Glutamatergic neuron (in vitro differentiated cells): Measurements from ENCODE around the gene DNAH2. TPM values are rescaled to one million over a fixed set of nuclear protein-coding genes. Genes with fewer than 3 reads are reported as not detected.

Experiments used
- DNase-seq: peaks from one replicate; pipeline ENCODE4 v3.0.0; 2022
- H3K27ac Mint-ChIP-seq: one replicate; pipeline ENCODE4 v1.8.0; 2020; ENCODE audit warnings: mild to moderate bottlenecking, mixed read lengths, inconsistent platforms; ENCODE audit not compliant: unreplicated experiment
- H3K27me3 Mint-ChIP-seq: one replicate; pipeline ENCODE4 v1.8.0; 2020; ENCODE audit warnings: mild to moderate bottlenecking, moderate library complexity, mixed read lengths, inconsistent platforms; ENCODE audit not compliant: unreplicated experiment
- H3K36me3 Mint-ChIP-seq: one replicate; pipeline ENCODE4 v1.8.0; 2020; ENCODE audit warnings: mild to moderate bottlenecking, mixed read lengths, inconsistent platforms; ENCODE audit not compliant: unreplicated experiment
- H3K4me1 Mint-ChIP-seq: one replicate; pipeline ENCODE4 v1.8.0; 2020; ENCODE audit warnings: mild to moderate bottlenecking, low read depth, mixed read lengths, inconsistent platforms; ENCODE audit not compliant: unreplicated experiment
- H3K4me3 Mint-ChIP-seq: one replicate; pipeline ENCODE4 v1.8.0; 2020; ENCODE audit warnings: mild to moderate bottlenecking, mixed read lengths, inconsistent platforms; ENCODE audit not compliant: unreplicated experiment
- H3K9me3 Mint-ChIP-seq: one replicate; pipeline ENCODE4 v1.8.0; 2020; ENCODE audit warnings: mild to moderate bottlenecking, moderate library complexity, mixed read lengths, inconsistent platforms; ENCODE audit not compliant: unreplicated experiment
- total RNA-seq: library from RNA; stranded (reverse); fragmentation: NEBNext Ultra II Directional; extraction: Animal tissue kit (Norgen Biotek cat#: 25700); gene quantifications from one replicate; pipeline ENCODE4 v1.2.1, GENCODE V29; 2021; ENCODE audit not compliant: unreplicated experiment
- TF ChIP-seq, protein P1 (sequence below): fragments of 200-600 bp; sonication (generic); IDR thresholded peaks from one replicate; pipeline ENCODE4 v1.5.0; 2021; ENCODE audit not compliant: partially characterized antibody, unreplicated experiment

DNAH2 gene
- total RNA-seq, 1 donor from 2014 or later, result 0.07 TPM

DNA sequence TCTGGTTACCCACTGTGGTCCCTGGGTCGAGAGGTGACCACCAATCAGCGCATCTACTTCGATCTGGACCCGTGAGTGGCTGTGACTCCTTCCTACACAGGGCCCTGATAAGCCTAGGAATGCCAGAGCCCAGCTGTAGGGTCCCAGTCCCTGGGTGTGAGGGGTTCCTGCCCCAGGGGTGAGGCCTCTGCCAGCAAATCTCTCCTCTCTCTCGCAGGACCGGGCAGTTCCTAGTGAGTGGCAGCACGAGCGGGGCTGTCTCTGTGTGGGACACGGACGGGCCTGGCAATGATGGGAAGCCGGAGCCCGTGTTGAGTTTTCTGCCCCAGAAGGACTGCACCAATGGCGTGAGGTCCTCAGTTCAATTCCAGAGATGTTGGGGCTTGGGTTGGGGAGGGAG lies 14.8 kb upstream of the DNAH2 start:
- Mint-ChIP-seq H3K27me3 (peaks cover 18% of the 10 kb centered on the region), H3K4me1 (peaks cover 18% of the 10 kb centered on the region), H3K36me3 (no peaks in the 10 kb centered on the region), H3K4me3 (no peak overlapping the region), H3K27ac (no peak overlapping the region), H3K9me3 (peaks cover 4% of the 10 kb centered on the region)
- no peak for DNase-seq
- TF ChIP-seq, protein P1, sequence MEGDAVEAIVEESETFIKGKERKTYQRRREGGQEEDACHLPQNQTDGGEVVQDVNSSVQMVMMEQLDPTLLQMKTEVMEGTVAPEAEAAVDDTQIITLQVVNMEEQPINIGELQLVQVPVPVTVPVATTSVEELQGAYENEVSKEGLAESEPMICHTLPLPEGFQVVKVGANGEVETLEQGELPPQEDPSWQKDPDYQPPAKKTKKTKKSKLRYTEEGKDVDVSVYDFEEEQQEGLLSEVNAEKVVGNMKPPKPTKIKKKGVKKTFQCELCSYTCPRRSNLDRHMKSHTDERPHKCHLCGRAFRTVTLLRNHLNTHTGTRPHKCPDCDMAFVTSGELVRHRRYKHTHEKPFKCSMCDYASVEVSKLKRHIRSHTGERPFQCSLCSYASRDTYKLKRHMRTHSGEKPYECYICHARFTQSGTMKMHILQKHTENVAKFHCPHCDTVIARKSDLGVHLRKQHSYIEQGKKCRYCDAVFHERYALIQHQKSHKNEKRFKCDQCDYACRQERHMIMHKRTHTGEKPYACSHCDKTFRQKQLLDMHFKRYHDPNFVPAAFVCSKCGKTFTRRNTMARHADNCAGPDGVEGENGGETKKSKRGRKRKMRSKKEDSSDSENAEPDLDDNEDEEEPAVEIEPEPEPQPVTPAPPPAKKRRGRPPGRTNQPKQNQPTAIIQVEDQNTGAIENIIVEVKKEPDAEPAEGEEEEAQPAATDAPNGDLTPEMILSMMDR, result no peak

GRCh38 chr17:7703584-7704479 lies 13.7 kb upstream of the DNAH2 start:
- TF ChIP-seq, protein P1, result no peak
- Mint-ChIP-seq H3K4me3 (peak overlapping the region; percentile 86), H3K36me3 (no peaks in the 10 kb centered on the region), H3K9me3 (peaks cover 4% of the 10 kb centered on the region), H3K27me3 (peaks cover 21% of the 10 kb centered on the region), H3K27ac (peak overlapping the region; percentile 62), H3K4me1 (peaks cover 18% of the 10 kb centered on the region)
- peak; percentile 69 for DNase-seq

GRCh38 chr17:7704601-7705268 lies 12.8 kb upstream of the DNAH2 start, which contains the start of gene EFNB3:
Gene EFNB3 (plus strand): TSS chr17:7705202. CDS start chr17:7705599, 397 bp downstream.
- Mint-ChIP-seq H3K27ac (peak within 1 kb of the TSS; percentile 62), H3K9me3 (peaks cover 4% of the 10 kb centered on the region), H3K27me3 (peaks cover 21% of the 10 kb centered on the region), H3K36me3 (no peaks in the 10 kb centered on the region), H3K4me3 (peak within 1 kb of the TSS; percentile 89), H3K4me1 (peaks cover 18% of the 10 kb centered on the region)
- TF ChIP-seq, protein P1, result no peak
- DNase-seq, result peak; percentile 73

- TF ChIP-seq, protein P1, result no peak
- H3K36me3 Mint-ChIP-seq, result no peaks in the 10 kb centered on the region
- no peak overlapping the region for H3K27ac Mint-ChIP-seq
- H3K4me1 Mint-ChIP-seq, result peaks cover 18% of the 10 kb centered on the region
- peaks cover 23% of the 10 kb centered on the region for H3K27me3 Mint-ChIP-seq
- DNase-seq, result no peak
- peak overlapping the region; percentile 89 for H3K4me3 Mint-ChIP-seq
- peaks cover 4% of the 10 kb centered on the region for H3K9me3 Mint-ChIP-seq
Measured at GRCh38 chr17:7705269-7706255, 12.0 kb upstream of the DNAH2 start.
